Glomerular endothelial cell (primary cell): ENCODE data around the gene FMN2. TPM values are rescaled to one million over a fixed set of nuclear protein-coding genes. Genes with fewer than 3 reads are reported as not detected.
"Not testable (repeated sequence)": the region's sequence is repeated elsewhere in the genome, so short reads cannot be mapped to it uniquely, and the experiment has no call there.

Source experiments
- DNase-seq: peaks from one replicate; pipeline ENCODE4 v3.0.0-alpha.2; 2011; ENCODE audit warnings: low read depth, low spot score; ENCODE audit errors: extremely low read depth
- total RNA-seq: library from RNA; depleted of rRNA; stranded (reverse); fragments of >200 nt; gene quantifications from 2 replicates; pipeline ENCODE4 v1.2.3, GENCODE V29; 2015

FMN2 gene
- total RNA-seq, 1 donor from 2014 or later: 7.5 TPM

GRCh38 chr1:240295811-240296210, 204.1 kb downstream of the FMN2 start:
- DNase-seq: no peak

GRCh38 chr1:240304466-240304865, 212.8 kb downstream of the FMN2 start:
- no peak for DNase-seq

GRCh38 chr1:240306673-240307072, 215.0 kb downstream of the FMN2 start:
- no peak for DNase-seq

- DNase-seq: no peak
These were observed 216.4 kb downstream of the FMN2 start for GRCh38 chr1:240308096-240308495.

GRCh38 chr1:240309769-240310168, 218.1 kb downstream of the FMN2 start:
- no peak for DNase-seq

GRCh38 chr1:240310226-240310925, 218.7 kb downstream of the FMN2 start:
- DNase-seq: no peak

GRCh38 chr1:240312872-240313271, 221.2 kb downstream of the FMN2 start:
- DNase-seq: no peak

- DNase-seq: no peak
These were observed 223.4 kb downstream of the FMN2 start for GRCh38 chr1:240314845-240315801.

GRCh38 chr1:240319998-240320397, 228.3 kb downstream of the FMN2 start:
- no peak for DNase-seq

- no peak for DNase-seq
These were observed 229.0 kb downstream of the FMN2 start for GRCh38 chr1:240320659-240321058.

- no peak for DNase-seq
These were observed 231.3 kb downstream of the FMN2 start for GRCh38 chr1:240322943-240323342.

GRCh38 chr1:240328382-240328781, 236.7 kb downstream of the FMN2 start:
- DNase-seq: not testable (repeated sequence)

- DNase-seq: no peak
These were observed 237.8 kb downstream of the FMN2 start for GRCh38 chr1:240329443-240329842.

GRCh38 chr1:240332672-240333071, 241.0 kb downstream of the FMN2 start:
- no peak for DNase-seq

- DNase-seq: no peak
These were observed 246.1 kb downstream of the FMN2 start for GRCh38 chr1:240337781-240338180.

- no peak for DNase-seq
These were observed 247.2 kb downstream of the FMN2 start for GRCh38 chr1:240338837-240339236.

- DNase-seq: no peak
These were observed 249.9 kb downstream of the FMN2 start for GRCh38 chr1:240341365-240342250.

GRCh38 chr1:240342251-240342625, 250.6 kb downstream of the FMN2 start:
- no peak for DNase-seq

GRCh38 chr1:240343045-240343444, 251.4 kb downstream of the FMN2 start:
- no peak for DNase-seq

- no peak for DNase-seq
These were observed 252.3 kb downstream of the FMN2 start for GRCh38 chr1:240343966-240344365.

GRCh38 chr1:240344918-240345317, 253.2 kb downstream of the FMN2 start:
- DNase-seq: no peak
